BLaER1 (cell line): ENCODE results near the gene C1QTNF4.
A peak's percentile ranks its signal among the peaks of the same experiment; 100 is the strongest.

Experiments
- H3K27ac ChIP-seq: shearing (Covaris generic); formaldehyde crosslinking; 2 replicates; pipeline ENCODE4 v1.8.1; 2022
- H3K27me3 ChIP-seq: shearing (Covaris generic); formaldehyde crosslinking; 2 replicates; pipeline ENCODE4 v1.8.1; 2022
- H3K36me3 ChIP-seq: shearing (Covaris generic); formaldehyde crosslinking; 2 replicates; pipeline ENCODE4 v1.8.1; 2022
- H3K4me1 ChIP-seq: shearing (Covaris generic); formaldehyde crosslinking; 2 replicates; pipeline ENCODE4 v1.8.1; 2022
- H3K4me2 ChIP-seq: shearing (Covaris generic); formaldehyde crosslinking; 2 replicates; pipeline ENCODE4 v1.8.1; 2022
- H3K4me3 ChIP-seq: shearing (Covaris generic); formaldehyde crosslinking; 2 replicates; pipeline ENCODE4 v1.8.1; 2022
- H3K9ac ChIP-seq: shearing (Covaris generic); formaldehyde crosslinking; 2 replicates; pipeline ENCODE4 v1.8.1; 2022
- H3K9me3 ChIP-seq: shearing (Covaris generic); formaldehyde crosslinking; 2 replicates; pipeline ENCODE4 v1.8.1; 2022
- H4K20me1 ChIP-seq: shearing (Covaris generic); formaldehyde crosslinking; 2 replicates; pipeline ENCODE4 v1.8.1; 2022
- Cebpa-rat ChIP-seq: shearing (Covaris generic); IDR thresholded peaks from 2 replicates; pipeline ENCODE4 v1.8.1; 2022

The C1QTNF4 gene

GRCh38 chr11:47595967-47596366 is 1.8 kb upstream of the C1QTNF4 start:
- TF ChIP-seq Cebpa-rat: no peak
- Histone ChIP-seq H3K4me2 (no peak overlapping the region), H3K9ac (no peak overlapping the region), H4K20me1 (0 out of 2 replicates have a peak, but pooled peaks cover 4% of the 10 kb centered on the region), H3K9me3 (no peaks in the 10 kb centered on the region), H3K36me3 (no peaks in the 10 kb centered on the region), H3K4me1 (peaks cover 32% of the 10 kb centered on the region), H3K27me3 (peaks cover 46% of the 10 kb centered on the region), H3K4me3 (no peak overlapping the region), H3K27ac (no peak overlapping the region)

- Histone ChIP-seq H3K4me3 (no peak overlapping the region), H3K9ac (no peak overlapping the region), H3K27me3 (peaks cover 46% of the 10 kb centered on the region), H3K4me2 (no peak overlapping the region), H3K9me3 (no peaks in the 10 kb centered on the region), H4K20me1 (0 out of 2 replicates have a peak, but pooled peaks cover 4% of the 10 kb centered on the region), H3K27ac (no peak overlapping the region), H3K4me1 (peaks cover 41% of the 10 kb centered on the region), H3K36me3 (0 out of 2 replicates have a peak, but pooled peaks cover 6% of the 10 kb centered on the region)
- no peak for TF ChIP-seq Cebpa-rat
Observed at GRCh38 chr11:47595029-47595428, 818 bp upstream of the C1QTNF4 start.

GRCh38 chr11:47593492-47593933 is 698 bp downstream of the C1QTNF4 start:
- peaks cover 15% of the 10 kb centered on the region; the same call in 1 of the 2 replicates for H3K36me3 ChIP-seq
- H3K4me1 ChIP-seq: peaks cover 44% of the 10 kb centered on the region
- no peaks in the 10 kb centered on the region for H3K9me3 ChIP-seq
- H3K4me3 ChIP-seq: peak overlapping the region; percentile 22
- peaks cover 46% of the 10 kb centered on the region for H3K27me3 ChIP-seq
- H3K9ac ChIP-seq: 0 out of 2 replicates have a peak overlapping the region, but pooled peaks have one; percentile 4
- 0 out of 2 replicates have a peak, but pooled peaks cover 4% of the 10 kb centered on the region for H4K20me1 ChIP-seq
- no peak for TF ChIP-seq Cebpa-rat
- no peak overlapping the region for H3K27ac ChIP-seq
- peak overlapping the region; percentile 82 for H3K4me2 ChIP-seq

- no peak overlapping the region; the same call in 1 of the 2 replicates for H3K4me3 ChIP-seq
- H3K9me3 ChIP-seq: no peaks in the 10 kb centered on the region
- no peak for TF ChIP-seq Cebpa-rat
- H3K4me1 ChIP-seq: peaks cover 49% of the 10 kb centered on the region
- no peak overlapping the region for H3K9ac ChIP-seq
- peaks cover 46% of the 10 kb centered on the region for H3K27me3 ChIP-seq
- H3K27ac ChIP-seq: no peak overlapping the region
- 0 out of 2 replicates have a peak, but pooled peaks cover 4% of the 10 kb centered on the region for H4K20me1 ChIP-seq
- peak overlapping the region; percentile 82 for H3K4me2 ChIP-seq
- H3K36me3 ChIP-seq: peaks cover 15% of the 10 kb centered on the region; the same call in 1 of the 2 replicates
Observed at GRCh38 chr11:47592970-47593369, 1.2 kb downstream of the C1QTNF4 start.

- Histone ChIP-seq H3K4me2 (peak overlapping the region; percentile 82), H3K27ac (peak overlapping the region; percentile 57; the same call in 1 of the 2 replicates), H4K20me1 (0 out of 2 replicates have a peak, but pooled peaks cover 4% of the 10 kb centered on the region), H3K4me3 (peak overlapping the region; percentile 7), H3K9ac (no peak overlapping the region), H3K36me3 (peaks cover 15% of the 10 kb centered on the region; the same call in 1 of the 2 replicates), H3K4me1 (peaks cover 56% of the 10 kb centered on the region), H3K27me3 (peaks cover 46% of the 10 kb centered on the region), H3K9me3 (no peaks in the 10 kb centered on the region)
- no peak for TF ChIP-seq Cebpa-rat
Observed at GRCh38 chr11:47592251-47592650, 2.0 kb downstream of the C1QTNF4 start.

GRCh38 chr11:47591764-47592163 is 2.4 kb downstream of the C1QTNF4 start:
- H3K36me3 ChIP-seq: peaks cover 16% of the 10 kb centered on the region; the same call in 1 of the 2 replicates
- TF ChIP-seq Cebpa-rat: no peak
- H3K4me3 ChIP-seq: peak overlapping the region; percentile 7
- H3K4me1 ChIP-seq: peaks cover 56% of the 10 kb centered on the region
- peak overlapping the region; percentile 57 for H3K27ac ChIP-seq
- H3K9ac ChIP-seq: peak overlapping the region; percentile 30; the same call in 1 of the 2 replicates
- no peaks in the 10 kb centered on the region for H3K9me3 ChIP-seq
- peak overlapping the region; percentile 82 for H3K4me2 ChIP-seq
- H3K27me3 ChIP-seq: peaks cover 46% of the 10 kb centered on the region
- H4K20me1 ChIP-seq: 0 out of 2 replicates have a peak, but pooled peaks cover 4% of the 10 kb centered on the region

- H3K4me2 ChIP-seq: peak overlapping the region; percentile 82
- H3K4me1 ChIP-seq: peaks cover 56% of the 10 kb centered on the region
- no peak overlapping the region for H3K9ac ChIP-seq
- no peaks in the 10 kb centered on the region for H3K9me3 ChIP-seq
- 0 out of 2 replicates have a peak, but pooled peaks cover 2% of the 10 kb centered on the region for H4K20me1 ChIP-seq
- H3K27ac ChIP-seq: peak overlapping the region; percentile 57; the same call in 1 of the 2 replicates
- H3K36me3 ChIP-seq: peaks cover 31% of the 10 kb centered on the region
- peaks cover 36% of the 10 kb centered on the region for H3K27me3 ChIP-seq
- no peak overlapping the region for H3K4me3 ChIP-seq
- TF ChIP-seq Cebpa-rat: no peak
Observed at GRCh38 chr11:47589977-47590861, 4.0 kb downstream of the C1QTNF4 start.

- Histone ChIP-seq H3K36me3 (peaks cover 37% of the 10 kb centered on the region), H3K4me3 (no peak overlapping the region), H3K9me3 (no peaks in the 10 kb centered on the region), H3K27me3 (peaks cover 29% of the 10 kb centered on the region), H3K4me1 (peaks cover 56% of the 10 kb centered on the region), H3K9ac (no peak overlapping the region), H4K20me1 (no peaks in the 10 kb centered on the region), H3K27ac (no peak overlapping the region), H3K4me2 (no peak overlapping the region)
- TF ChIP-seq Cebpa-rat: no peak
Observed at GRCh38 chr11:47589584-47589976, 4.6 kb downstream of the C1QTNF4 start.

GRCh38 chr11:47589118-47589517 is 5.1 kb downstream of the C1QTNF4 start:
- no peak overlapping the region for H3K27ac ChIP-seq
- H4K20me1 ChIP-seq: no peaks in the 10 kb centered on the region
- no peaks in the 10 kb centered on the region for H3K9me3 ChIP-seq
- no peak for TF ChIP-seq Cebpa-rat
- H3K36me3 ChIP-seq: peaks cover 42% of the 10 kb centered on the region
- no peak overlapping the region for H3K4me2 ChIP-seq
- H3K4me3 ChIP-seq: no peak overlapping the region
- H3K27me3 ChIP-seq: peaks cover 25% of the 10 kb centered on the region
- peaks cover 56% of the 10 kb centered on the region for H3K4me1 ChIP-seq
- H3K9ac ChIP-seq: no peak overlapping the region
